GM12878 (cell line): ENCODE data around the gene SLC12A7. TPM values are rescaled to one million over a fixed set of nuclear protein-coding genes. Genes with fewer than 3 reads are reported as not detected.

Experiments
- ATAC-seq: fragments of 200-7000 bp; cut with Tn5 transposase; 3 replicates; pipeline ENCODE4 v1.9.1; 2020; ENCODE audit warnings: mild to moderate bottlenecking, moderate library complexity
- BruUV-seq: library from RNA; stranded (reverse); fragments of 400-500 nt; replicated peaks from 2 replicates; lab custom pipeline; 2021; lab: Mats Ljungman, UMichigan
- CTCF ChIA-PET: fragments of 300-600 bp; sonication (Branson Sonifier 250); formaldehyde crosslinking; extraction: SDS; loops from one replicate; lab custom pipeline; 2021; ENCODE audit warnings: inconsistent platforms; lab: Yijun Ruan, JAX
- POLR2A ChIA-PET: fragments of 350-600 bp; formaldehyde crosslinking; extraction: SDS; loops from one replicate; lab custom pipeline; 2021; ENCODE audit warnings: inconsistent platforms; lab: Charles Lee
- RAD21 ChIA-PET: fragments of 300-600 bp; sonication (Branson Sonifier 250); formaldehyde crosslinking; loops from one replicate; lab custom pipeline; 2023; ENCODE audit warnings: antibody characterized with exemption; ENCODE audit not compliant: unreplicated experiment; lab: Charles Lee
- SMC1A ChIA-PET: fragments of 300-600 bp; sonication (Branson Sonifier 250); formaldehyde crosslinking; loops from one replicate; lab custom pipeline; 2023; ENCODE audit not compliant: unreplicated experiment, uncharacterized antibody; lab: Charles Lee
- DNase-seq: peaks from one replicate; pipeline ENCODE4 v3.0.0-alpha.2; 2011; ENCODE audit warnings: low read depth, low spot score
- FAIRE-seq: peaks from 3 replicates; lab custom pipeline; 2011; peaks lifted over from hg19 to GRCh38; lab: Jason Lieb, UNC
- H2AFZ ChIP-seq: 2 replicates; pipeline ENCODE4 v1.6.0; 2011; ENCODE audit warnings: low read depth, low read length, control low read depth; ENCODE audit not compliant: control insufficient read depth
- H3K27ac ChIP-seq: 2 replicates; pipeline ENCODE4 v1.5.1; 2011; ENCODE audit warnings: control low read depth; ENCODE audit not compliant: control insufficient read depth, insufficient read depth
- H3K27me3 ChIP-seq, 2 experiments: replicated peaks in 1 of 2; 2 replicates each; pipeline versions ENCODE4 v1.6.0 to v1.6.1; 2011; ENCODE audit warnings: low read length in 1 of 2; ENCODE audit not compliant: control insufficient read depth in 2 of 2, insufficient read depth in 2 of 2
- H3K36me3 ChIP-seq, 2 experiments: 2 replicates each; pipeline ENCODE4 v1.5.1; 2011; ENCODE audit warnings: low read length in 1 of 2; ENCODE audit not compliant: control insufficient read depth in 2 of 2, insufficient read depth in 2 of 2
- H3K4me1 ChIP-seq: 2 replicates; pipeline ENCODE4 v1.6.1; 2011; ENCODE audit warnings: mild to moderate bottlenecking, low read length, moderate library complexity, mixed read lengths; ENCODE audit not compliant: control insufficient read depth, insufficient read depth
- H3K4me2 ChIP-seq: 2 replicates; pipeline ENCODE4 v1.6.0; 2011; ENCODE audit warnings: control low read depth; ENCODE audit not compliant: control insufficient read depth, insufficient read depth
- H3K4me3 ChIP-seq: fragments of 200-600 bp; sonication (generic); 2 replicates; pipeline ENCODE4 v1.5.1; 2016
- H3K79me2 ChIP-seq: 2 replicates; pipeline ENCODE4 v1.6.0; 2011; ENCODE audit warnings: low read length; ENCODE audit not compliant: control insufficient read depth, insufficient read depth
- H3K9ac ChIP-seq: 2 replicates; pipeline ENCODE4 v1.8.0; 2011; ENCODE audit warnings: low read length, control low read depth, mixed read lengths; ENCODE audit not compliant: control insufficient read depth, insufficient read depth
- H3K9me3 ChIP-seq: replicated peaks from 3 replicates; pipeline ENCODE4 v1.5.1; 2011; ENCODE audit warnings: mild to moderate bottlenecking, low read length; ENCODE audit not compliant: control insufficient read depth, insufficient read depth
- H4K20me1 ChIP-seq: 2 replicates; pipeline ENCODE4 v1.6.0; 2011; ENCODE audit not compliant: control insufficient read depth, insufficient read depth
- CHD2 ChIP-seq: IDR thresholded peaks from 2 replicates; pipeline ENCODE4 v1.6.1; 2011; ENCODE audit warnings: low read depth, low read length, improper control_type of control experiment, borderline replicate concordance
- ETV6 ChIP-seq, 2 experiments: fragments of 450-650 bp in 1 of 2; IDR thresholded peaks in 1 of 2; conservative IDR thresholded peaks in 1 of 2; 2 replicates each; pipeline ENCODE4 v1.6.1; 2014; ENCODE audit warnings: antibody characterized with exemption in 1 of 2, borderline replicate concordance in 1 of 2, low read depth in 1 of 2, mild to moderate bottlenecking in 1 of 2, moderate library complexity in 1 of 2
- HDGF ChIP-seq: fragments of 450-650 bp; IDR thresholded peaks from 2 replicates; pipeline ENCODE4 v1.6.1; 2016; ENCODE audit warnings: antibody characterized with exemption
- IKZF2 ChIP-seq, 2 experiments: fragments of 450-650 bp; IDR thresholded peaks; 2 replicates each; pipeline ENCODE4 v1.6.1; 2017; ENCODE audit warnings: mild to moderate bottlenecking in 2 of 2, moderate library complexity in 2 of 2
- MEF2A ChIP-seq: IDR thresholded peaks from 2 replicates; pipeline ENCODE4 v1.6.1; 2011; ENCODE audit warnings: low read depth, mild to moderate bottlenecking, low read length, moderate library complexity; ENCODE audit not compliant: insufficient read depth
- MTA2 ChIP-seq: fragments of 450-650 bp; IDR thresholded peaks from 2 replicates; pipeline ENCODE4 v1.6.1; 2016; ENCODE audit warnings: low read depth, mild to moderate bottlenecking, moderate library complexity
- NKRF ChIP-seq: fragments of 450-650 bp; conservative IDR thresholded peaks from 2 replicates; pipeline ENCODE4 v1.6.1; 2017; ENCODE audit warnings: mild to moderate bottlenecking, moderate library complexity
- RAD21 ChIP-seq: IDR thresholded peaks from 2 replicates; pipeline ENCODE4 v1.6.1; 2011; ENCODE audit warnings: mild to moderate bottlenecking, low read depth, low read length, moderate library complexity; ENCODE audit not compliant: insufficient read depth
- SKIL ChIP-seq: fragments of 450-650 bp; IDR thresholded peaks from 2 replicates; pipeline ENCODE4 v1.6.1; 2017; ENCODE audit warnings: mild to moderate bottlenecking, low read depth, inconsistent platforms; ENCODE audit not compliant: poor library complexity, severe bottlenecking
- SUZ12 ChIP-seq: fragments of 200-600 bp; sonication (generic); IDR thresholded peaks from one replicate; pipeline ENCODE4 v1.6.1; 2018; ENCODE audit warnings: antibody characterized with exemption, mild to moderate bottlenecking; ENCODE audit not compliant: unreplicated experiment
- TARDBP ChIP-seq: IDR thresholded peaks from 2 replicates; pipeline ENCODE4 v1.6.1; 2016; ENCODE audit warnings: borderline replicate concordance
- ZNF622 ChIP-seq: fragments of 450-650 bp; IDR thresholded peaks from 2 replicates; pipeline ENCODE4 v1.6.1; 2017; ENCODE audit warnings: mild to moderate bottlenecking, inconsistent platforms
- WGBS: methylation state at CpG from one replicate; pipeline ENCODE4 v1.1.6; 2016; ENCODE audit warnings: low lambda C conversion rate; ENCODE audit not compliant: insufficient replicate concordance, insufficient coverage; ENCODE audit errors: missing lambda C conversion rate; 5-methylcytosine and 5-hydroxymethylcytosine counted together
- in situ Hi-C: fragments of 300-500 bp; cut with MboI; formaldehyde crosslinking; loops from 9 replicates; pipeline ENCODE4 v1.14.3; 2018; ENCODE audit warnings: mixed read lengths
- intact Hi-C: fragments of 100-400 bp; cut with micrococcal nuclease; formaldehyde crosslinking; loops from one replicate; pipeline ENCODE4 v1.14.2; 2022; ENCODE audit not compliant: unreplicated experiment
- polyA plus RNA-seq, 11 experiments: library from polyadenylated mRNA; depleted of rRNA in 4 of 11; unstranded in 6 of 11; stranded (reverse) in 5 of 11; fragments of >200 nt; fragmentation: Nextera tagmentation in 4 of 11; fragmentation: Illumina TruSeq in 1 of 11; extraction: Ambion mirVana in 4 of 11; extraction: Trizol in 1 of 11; gene quantifications; 1 replicate in 1 of 11; 2 replicates in 10 of 11; pipeline versions ENCODE4 v1.2.1 to v1.2.3, GENCODE V29; 2011 to 2016; ENCODE audit warnings: inconsistent platforms in 2 of 11, missing spikeins in 2 of 11, low read depth in 1 of 11
- total RNA-seq, 4 experiments: library from RNA; depleted of rRNA in 3 of 4; stranded (reverse); fragments of >200 nt in 3 of 4; fragmentation: Illumina TruSeq in 1 of 4; extraction: Trizol in 1 of 4; gene quantifications; 2 replicates each; pipeline versions ENCODE4 v1.2.1 to v1.2.3, GENCODE V29; 2013 to 2021
- TF ChIP-seq, protein P1 (sequence below): IDR thresholded peaks from 2 replicates; pipeline ENCODE4 v1.6.1; 2011; ENCODE audit warnings: borderline replicate concordance, low read depth, mild to moderate bottlenecking, moderate library complexity, low read length; ENCODE audit not compliant: insufficient read depth, poor library complexity, severe bottlenecking

The SLC12A7 gene
- total and polyA plus RNA-seq, 10 of the 15 experiments (the other 5 are each of a cell fraction or from before 2014, with no cell fraction given) = 0.10 to 10.0 (median 2.9) TPM

- Histone ChIP-seq H3K27ac (no peak overlapping the region), H3K9ac (no peak overlapping the region), H3K27me3 (no peaks in the 10 kb centered on the region), H3K4me3 (no peak overlapping the region), H3K79me2 (no peaks in the 10 kb centered on the region), H3K36me3 (no peaks in the 10 kb centered on the region; a peak in 2 of 4 replicates), H3K4me2 (no peak overlapping the region), H4K20me1 (no peaks in the 10 kb centered on the region), H3K4me1 (no peaks in the 10 kb centered on the region), H3K9me3 (no peaks in the 10 kb centered on the region; the same call in 2 of the 3 replicates), H2AFZ (no peak overlapping the region)
- in situ Hi-C loops = no loop called here
- CTCF ChIA-PET = no interaction called here
- ATAC-seq = no peak
- 52% methylated on average over 9 of the region's 11 CpGs for WGBS
- FAIRE-seq = no peak
- intact Hi-C loops = no loop called here
- no peak for DNase-seq
- RAD21 ChIA-PET = interaction anchor here (0.5 kb wide), 1 partner anchor 78 kb away, joined by 4 read pairs; no protein-coding TSS in a partner anchor
- BruUV-seq = no TSS peak
- SMC1A ChIA-PET = no interaction called here
- TF ChIP-seq, protein P1, sequence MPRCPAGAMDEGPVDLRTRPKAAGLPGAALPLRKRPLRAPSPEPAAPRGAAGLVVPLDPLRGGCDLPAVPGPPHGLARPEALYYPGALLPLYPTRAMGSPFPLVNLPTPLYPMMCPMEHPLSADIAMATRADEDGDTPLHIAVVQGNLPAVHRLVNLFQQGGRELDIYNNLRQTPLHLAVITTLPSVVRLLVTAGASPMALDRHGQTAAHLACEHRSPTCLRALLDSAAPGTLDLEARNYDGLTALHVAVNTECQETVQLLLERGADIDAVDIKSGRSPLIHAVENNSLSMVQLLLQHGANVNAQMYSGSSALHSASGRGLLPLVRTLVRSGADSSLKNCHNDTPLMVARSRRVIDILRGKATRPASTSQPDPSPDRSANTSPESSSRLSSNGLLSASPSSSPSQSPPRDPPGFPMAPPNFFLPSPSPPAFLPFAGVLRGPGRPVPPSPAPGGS = no peak
- TF ChIP-seq MTA2 = no peak
- no peak for TF ChIP-seq SKIL
- no peak for TF ChIP-seq ETV6 (conservative IDR thresholded peaks at IDR 0.05 in 1 of 2, IDR thresholded peaks at IDR 0.05 in 1 of 2; ENCODE audit: borderline replicate concordance in 1 of 2, low read depth in 1 of 2)
- no peak for TF ChIP-seq IKZF2 (IDR thresholded peaks at IDR 0.05)
- TF ChIP-seq ZNF622 = no peak
- no peak for TF ChIP-seq MEF2A
- TF ChIP-seq SUZ12 = no peak
- TF ChIP-seq TARDBP = no peak
- no peak for TF ChIP-seq HDGF
- no peak for TF ChIP-seq RAD21
- no peak for TF ChIP-seq CHD2
- TF ChIP-seq NKRF = no peak
- POLR2A ChIA-PET = no interaction called here
Measured at GRCh38 chr5:1089146-1089545, 22.7 kb downstream of the SLC12A7 start.
